GM19328 (cell line): ENCODE measurements around the gene MAGI2.

ENCODE experiments used
- ATAC-seq: cut with Tn5 transposase; IDR thresholded peaks from one replicate; pipeline ENCODE4 v1.9.1; 2021; ENCODE audit warnings: mild to moderate bottlenecking, moderate library complexity; ENCODE audit not compliant: unreplicated experiment

The MAGI2 gene

DNA sequence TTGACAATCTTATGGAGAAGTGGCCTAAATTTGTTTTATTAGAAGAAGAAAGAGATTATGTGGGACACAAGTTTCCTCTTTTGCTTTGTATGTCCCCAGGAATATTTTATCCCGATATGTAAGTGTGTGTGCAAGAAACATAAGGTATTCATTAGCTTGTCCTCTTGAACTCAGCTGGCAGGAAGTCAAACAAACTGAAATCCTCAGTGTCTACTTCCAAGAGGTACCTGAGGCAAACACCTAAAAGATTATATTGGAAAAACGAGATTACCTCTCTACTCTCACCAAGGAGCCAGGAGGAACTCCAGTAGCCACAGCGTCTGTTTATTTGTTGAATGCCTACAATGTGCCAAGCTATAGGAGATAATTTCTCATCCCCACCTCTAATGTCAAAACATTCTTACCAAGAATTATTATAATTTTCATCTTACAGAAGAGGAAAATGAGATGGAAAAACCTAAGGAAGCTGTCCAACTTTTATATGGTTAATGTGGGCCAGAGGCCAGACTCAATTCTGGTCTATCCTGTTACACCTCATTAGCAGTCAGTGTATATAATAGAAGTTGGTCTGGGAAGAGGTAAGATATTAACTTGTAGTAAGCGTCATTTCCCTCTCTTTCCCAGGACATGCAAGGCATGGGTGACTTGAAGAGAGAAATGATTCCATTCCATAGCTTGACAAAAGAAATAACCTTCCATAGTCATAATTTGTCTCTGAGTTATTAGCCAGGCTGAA, 692.7 kb downstream of the MAGI2 start:
- ATAC-seq = no peak

DNA sequence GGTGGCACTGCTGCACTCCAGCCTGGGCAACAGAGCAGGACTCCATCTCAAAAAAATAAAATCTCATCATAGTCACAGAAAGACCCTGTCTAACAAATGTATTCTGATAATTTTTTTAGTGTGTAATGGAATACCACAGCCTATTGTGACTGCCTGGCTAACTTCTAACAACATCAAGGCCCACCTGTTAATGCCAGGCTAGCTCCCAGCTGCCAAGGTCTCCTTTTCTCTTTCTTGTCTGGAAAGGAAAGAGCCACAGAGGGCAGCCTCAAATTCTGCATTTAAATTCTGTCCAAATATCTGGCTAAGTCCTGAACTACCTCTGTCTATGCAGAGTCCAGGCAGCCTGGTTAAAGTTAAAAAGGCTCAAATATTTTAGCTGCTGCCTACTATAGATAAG, 700.9 kb downstream of the MAGI2 start:
- ATAC-seq = no peak

DNA sequence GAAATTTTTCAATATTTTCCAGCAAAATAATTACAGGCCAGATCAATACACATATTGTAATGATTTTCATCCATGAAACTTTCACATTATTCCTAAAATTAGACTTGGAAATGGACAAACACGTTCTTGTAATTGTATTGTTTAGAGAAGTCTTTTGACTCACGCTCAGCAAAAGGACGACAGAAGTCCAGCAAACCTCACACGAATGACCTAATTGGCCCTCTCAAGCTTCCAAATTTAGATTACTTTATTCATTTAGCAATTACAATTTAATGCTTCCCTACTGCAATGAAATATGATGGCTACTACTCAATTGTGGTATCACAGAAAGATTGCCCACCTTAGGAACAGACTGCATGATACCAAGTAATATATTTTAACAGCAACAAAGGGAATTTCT, 702.2 kb downstream of the MAGI2 start:
- no peak for ATAC-seq

DNA sequence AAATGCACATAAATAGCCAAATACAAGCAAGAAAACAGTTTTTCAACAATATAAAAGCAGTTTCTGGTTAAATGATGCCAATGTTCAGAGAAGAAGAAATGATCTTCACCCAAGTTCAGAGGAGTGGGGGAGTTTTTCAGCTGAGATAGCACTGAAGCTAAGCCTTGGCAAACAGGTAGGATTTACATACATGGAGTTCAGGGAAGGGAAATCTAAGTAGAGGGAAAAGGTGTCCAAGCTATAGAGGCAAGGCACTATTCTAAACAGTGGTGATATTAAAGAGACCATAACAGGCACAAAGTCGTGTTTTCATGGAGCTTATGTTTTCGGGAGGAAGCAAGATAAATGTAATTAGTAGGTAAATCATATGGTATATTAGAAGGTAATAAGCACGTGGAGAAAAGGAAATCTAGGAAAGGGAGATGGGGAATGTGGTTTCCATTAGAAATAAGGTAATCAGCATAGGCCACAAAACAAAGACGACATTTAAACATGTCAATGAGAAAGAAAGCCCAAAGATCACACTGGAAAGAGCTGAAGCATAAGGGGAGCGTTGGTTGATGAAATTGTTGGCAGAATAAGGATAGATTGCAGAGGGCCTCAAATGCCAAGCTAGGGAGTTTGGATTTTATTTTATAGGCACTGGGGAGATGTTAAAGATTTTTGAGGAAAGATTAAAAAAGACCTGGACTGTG, 704.3 kb downstream of the MAGI2 start:
- no peak for ATAC-seq

DNA sequence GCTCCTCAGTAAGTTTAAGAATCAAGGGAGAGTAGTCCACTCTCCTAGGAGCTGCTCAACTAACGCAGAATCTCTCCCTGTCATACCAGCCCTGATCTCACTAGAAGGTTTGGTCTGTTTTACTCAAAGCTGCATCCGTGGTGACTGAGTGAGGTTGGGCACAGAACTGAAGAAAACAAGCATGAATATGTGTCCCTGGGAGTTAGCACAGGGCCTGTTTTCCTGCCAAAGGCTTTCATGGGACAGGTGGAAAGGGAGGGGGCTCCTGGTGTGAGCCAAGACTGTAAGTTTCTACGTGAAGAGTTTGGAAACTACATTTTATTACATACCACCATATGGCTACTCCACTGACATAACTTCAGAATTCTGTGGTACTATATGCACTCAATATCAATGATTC, 705.9 kb downstream of the MAGI2 start:
- no peak for ATAC-seq

DNA sequence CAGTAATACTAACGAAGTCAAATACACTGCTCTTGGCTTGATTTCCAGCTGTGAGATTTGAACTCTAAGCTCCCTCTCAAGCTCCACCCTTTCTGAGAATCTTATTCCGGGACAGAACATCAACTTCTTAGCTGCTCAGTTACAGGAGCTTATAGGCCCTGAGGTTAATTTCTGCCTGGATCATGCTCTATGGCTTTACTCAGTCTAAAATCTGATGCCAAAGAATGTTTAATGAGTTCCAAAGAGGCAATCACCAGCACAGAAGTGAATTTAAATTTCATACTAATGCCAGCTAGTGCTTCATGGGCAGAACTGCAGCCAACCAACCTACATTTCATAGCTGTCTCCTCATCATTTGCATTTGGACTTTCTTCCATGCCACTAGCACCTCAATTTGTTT, 707.2 kb downstream of the MAGI2 start:
- no peak for ATAC-seq

DNA sequence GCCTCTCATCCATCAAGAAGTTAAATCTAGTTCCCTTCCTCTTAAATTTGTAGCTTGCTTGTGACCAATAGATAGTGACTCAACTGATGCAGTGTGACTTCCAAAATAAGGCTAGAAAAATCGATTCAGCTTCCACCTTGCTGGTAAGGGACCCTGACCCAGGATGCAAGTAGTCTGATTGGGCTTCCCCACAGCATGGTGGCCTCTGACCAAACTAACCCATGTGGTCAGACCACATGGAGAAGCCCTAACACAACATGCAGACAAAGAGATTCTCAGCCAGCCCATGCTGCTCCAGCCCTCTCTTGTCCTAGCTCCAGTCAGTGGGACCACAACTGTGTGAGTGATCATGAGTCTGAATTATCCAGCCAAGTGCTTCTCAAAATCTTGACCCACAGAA, 710.8 kb downstream of the MAGI2 start:
- no peak for ATAC-seq

DNA sequence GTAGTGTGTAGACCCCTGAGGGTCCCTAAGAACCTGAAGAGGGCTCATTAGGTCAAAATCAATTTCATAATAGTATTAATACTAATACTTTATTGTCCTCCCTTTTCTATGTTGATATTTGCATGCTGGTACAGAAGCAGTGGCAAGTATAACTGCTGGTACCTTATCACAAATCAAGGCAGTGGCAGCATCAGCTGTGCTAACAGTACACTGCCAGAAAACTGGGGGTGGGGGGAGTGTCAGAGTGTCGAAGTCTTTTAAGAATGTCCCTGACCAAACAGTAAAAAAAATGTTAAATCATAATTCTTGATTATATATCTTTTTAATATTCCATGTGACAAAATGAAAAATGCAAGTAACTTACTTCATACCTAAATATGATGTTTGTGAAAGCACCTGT, 716.9 kb downstream of the MAGI2 start:
- no peak for ATAC-seq

DNA sequence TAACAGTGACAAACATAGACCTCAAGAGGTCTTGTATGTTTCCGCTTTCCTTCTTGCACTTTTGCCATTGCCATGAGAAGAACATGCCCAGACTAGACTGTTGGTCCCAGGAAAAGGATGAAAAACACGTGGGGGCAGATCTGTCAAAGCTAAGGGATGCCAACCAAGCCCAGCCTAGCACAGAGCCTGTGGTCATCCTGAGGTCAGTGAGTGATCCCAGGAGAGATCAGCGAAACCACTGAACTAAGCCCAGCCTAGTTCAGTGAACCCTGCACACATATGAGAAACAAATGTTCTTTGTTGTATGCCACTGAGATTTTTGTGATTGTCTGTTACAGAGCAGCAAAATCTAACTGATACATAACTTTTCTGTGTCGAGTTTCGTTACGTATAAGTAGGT, 718.8 kb downstream of the MAGI2 start:
- ATAC-seq = no peak

DNA sequence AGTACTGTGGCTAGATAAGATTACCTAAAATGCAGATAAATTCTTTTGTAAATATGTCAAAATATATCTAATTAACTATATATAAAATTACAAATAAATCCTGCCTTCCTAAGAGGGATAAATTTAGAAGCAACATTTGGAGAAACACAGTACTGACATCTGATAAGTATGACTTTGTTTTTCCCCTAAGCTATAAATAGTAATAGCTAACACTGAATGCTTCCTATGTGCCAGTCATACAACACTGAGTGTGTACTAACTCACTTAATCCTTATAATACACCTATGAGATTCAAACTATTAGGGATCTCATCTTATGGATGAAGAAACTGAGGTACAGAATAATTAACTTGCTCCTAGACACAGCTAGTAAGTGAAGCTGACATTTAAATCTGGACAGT, 733.4 kb downstream of the MAGI2 start:
- no peak for ATAC-seq

DNA sequence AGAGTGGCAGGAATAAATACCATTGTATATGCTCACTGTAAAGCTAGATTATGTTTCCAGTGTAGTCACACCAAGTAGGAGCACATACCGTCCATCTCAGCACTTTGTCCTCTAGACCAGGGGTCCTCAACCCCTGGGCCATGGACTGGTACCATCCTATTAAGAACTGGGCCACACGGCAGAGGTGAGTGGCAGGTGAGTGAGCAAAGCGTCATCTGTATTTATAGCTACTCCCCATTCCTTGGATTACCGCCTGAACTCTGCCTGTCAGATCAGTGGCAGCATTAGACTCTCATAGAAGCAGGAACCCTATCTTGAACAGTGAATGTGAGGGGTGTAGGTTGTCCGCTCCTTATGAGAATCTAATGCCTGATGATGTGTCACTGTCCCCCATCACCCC, 735.3 kb downstream of the MAGI2 start:
- no peak for ATAC-seq

DNA sequence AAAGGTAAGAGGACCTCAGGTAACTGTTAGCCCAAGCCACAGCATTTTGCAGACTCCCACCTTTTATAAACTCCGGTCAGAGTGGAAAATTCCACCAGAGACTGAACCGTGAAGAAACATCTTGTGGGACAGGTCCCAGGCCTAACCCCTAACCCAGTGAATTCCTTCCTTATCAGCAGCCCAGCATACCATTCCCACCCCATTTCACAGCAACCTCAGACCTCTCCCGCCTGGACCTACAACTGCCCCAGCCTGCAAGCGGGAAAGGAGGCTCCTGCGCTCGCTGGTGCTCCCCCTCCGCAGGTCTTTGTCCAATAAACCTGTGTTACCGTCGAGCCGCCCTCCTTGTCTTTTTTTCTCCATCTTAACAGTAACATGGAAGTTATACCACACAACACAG, 736.6 kb downstream of the MAGI2 start:
- ATAC-seq = no peak

DNA sequence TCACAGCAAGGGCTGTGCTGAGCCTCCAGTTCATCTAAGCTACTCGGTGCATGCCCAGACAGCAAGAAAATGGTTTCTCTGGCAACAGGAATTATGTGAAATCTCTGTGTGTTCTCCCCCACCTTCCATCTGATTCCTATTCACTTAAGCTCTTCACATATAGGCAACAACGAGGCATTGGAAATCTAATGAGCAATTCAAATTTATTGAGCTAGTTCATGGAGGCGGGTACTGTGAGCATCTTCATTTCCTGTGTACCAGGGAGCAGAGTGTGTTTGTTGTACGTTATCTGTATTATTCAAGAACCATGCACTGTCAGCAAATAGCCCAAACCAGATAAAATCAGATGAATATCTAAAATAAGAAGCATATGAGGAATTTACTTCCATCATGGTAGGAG, 739.1 kb downstream of the MAGI2 start:
- no peak for ATAC-seq

DNA sequence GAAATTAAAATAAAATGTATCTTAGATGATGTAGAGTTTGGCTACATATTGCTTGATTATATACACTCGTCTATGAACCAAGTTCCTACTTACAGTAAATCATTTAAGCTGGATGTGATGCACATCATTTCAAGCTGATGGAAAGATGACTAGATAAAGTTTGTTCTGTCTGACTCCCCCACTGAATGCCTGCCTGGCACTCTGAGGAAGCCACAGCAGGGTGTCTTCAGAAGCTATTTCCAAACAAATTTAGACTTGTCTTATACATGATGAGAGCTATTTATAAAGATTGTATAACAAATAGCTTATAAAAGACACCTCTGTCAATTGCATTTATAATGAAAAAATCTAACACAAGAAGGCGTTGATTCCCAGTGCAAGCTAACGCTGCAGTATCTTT, 741.4 kb downstream of the MAGI2 start:
- ATAC-seq = no peak

DNA sequence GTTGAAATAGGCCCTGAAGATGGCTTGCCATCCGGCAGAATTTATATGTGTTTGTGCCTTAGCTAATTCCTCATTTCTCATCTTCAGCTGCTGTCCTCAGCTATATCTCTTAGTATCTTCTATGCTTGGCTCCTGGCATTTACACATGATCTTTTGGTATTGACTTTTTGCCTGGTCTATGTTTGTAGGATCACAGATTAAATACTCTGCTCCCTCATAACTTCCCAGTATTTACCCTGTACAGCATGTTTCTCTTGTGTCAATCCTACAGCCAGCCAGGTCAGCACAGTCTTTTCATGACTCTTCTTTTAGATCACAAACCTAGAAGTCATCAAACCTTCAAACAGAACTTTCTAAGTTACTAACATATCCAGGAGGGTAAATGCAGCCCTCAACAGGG, 743.8 kb downstream of the MAGI2 start:
- no peak for ATAC-seq

DNA sequence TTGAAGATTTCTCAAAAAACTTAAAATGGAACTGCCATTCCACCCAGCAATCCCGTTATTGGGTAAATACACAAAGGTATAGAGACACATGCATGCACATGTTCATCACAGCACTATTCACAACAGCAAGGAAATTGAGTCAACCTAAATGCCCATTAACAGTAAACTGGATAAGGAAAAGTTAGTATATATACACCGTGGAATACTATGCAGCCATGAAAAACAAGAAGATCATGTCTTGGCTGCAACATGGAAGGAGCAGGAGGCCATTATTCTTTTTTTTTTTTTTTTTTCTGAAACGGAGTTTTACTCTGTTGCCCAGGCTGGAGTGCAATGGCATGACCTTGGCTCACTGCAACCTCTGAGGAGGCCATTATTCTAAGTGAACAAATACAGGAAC, 749.0 kb downstream of the MAGI2 start:
- no peak for ATAC-seq

DNA sequence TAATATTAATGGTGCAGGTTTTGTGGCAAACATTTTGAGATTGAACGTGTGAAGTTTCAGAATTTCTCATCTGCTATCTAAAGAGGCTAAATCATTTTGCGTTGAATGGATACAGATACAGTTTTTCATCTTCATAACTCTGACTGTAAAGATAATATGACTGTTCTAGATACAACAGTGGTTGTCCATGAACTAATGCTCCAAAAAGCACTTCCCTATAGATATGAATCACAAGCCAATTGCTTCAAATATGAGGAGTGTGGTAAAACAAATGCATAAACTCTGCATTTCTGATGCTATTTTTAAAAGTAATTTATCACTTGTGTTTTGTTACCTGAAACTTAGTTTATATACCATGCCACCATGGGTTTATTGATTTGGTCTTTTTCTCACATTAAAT, 750.1 kb downstream of the MAGI2 start:
- no peak for ATAC-seq

DNA sequence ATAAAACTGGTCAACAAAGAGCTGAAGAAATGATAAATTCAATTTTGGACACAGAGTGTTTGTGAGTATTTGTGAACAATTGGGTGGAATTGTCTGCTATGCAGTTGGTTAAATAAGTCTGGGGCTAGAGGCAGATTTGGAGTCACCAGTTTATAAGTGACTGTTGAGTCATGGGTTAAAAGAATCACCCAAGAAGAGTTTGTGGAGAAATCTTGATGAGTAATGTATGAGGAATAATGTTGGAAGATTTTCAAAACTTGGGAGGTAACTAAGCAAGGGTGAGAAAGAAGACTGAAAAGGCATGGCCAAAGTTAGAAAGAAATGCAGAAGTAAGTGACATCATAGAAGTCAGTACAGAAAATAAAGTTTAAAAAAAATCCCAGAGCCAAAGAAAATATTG, 750.7 kb downstream of the MAGI2 start:
- no peak for ATAC-seq

DNA sequence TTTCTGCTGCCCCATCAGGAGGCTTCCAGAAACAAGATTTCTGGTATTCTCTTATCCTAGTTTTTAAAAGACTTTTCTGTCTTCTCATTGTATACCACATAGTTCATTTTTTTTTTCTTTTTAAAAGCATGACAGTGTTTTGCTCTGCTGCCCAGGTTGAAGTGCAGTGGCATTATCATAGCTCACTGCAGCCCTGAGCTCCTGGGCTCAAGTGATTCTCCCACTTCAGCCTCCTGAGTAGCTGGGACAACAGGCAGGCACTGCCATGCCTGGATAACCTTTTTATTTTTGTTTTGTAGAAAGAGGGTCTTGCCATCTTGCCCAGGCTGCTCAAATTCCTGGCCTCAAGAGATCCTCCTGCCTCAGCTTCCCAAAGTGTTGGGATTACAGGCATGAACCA, 757.6 kb downstream of the MAGI2 start:
- ATAC-seq = no peak

DNA sequence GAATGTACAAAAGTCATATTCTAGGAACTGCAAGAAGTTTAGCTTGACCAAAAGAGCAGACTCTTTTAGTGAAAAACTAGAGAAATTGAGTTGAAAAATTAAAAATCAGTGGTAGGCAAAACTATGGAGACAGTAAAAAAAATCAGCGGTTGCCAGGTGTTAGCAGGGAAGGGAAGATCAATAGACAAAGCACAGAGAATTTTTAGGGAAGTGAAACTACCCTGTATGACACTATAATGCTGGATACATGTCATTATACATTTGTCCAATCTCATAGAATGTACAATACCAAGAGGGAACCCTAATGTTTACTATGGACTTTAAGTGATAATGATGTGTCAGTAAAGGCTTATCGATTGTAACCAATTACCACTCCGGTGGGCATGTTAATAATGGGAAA, 761.9 kb downstream of the MAGI2 start:
- no peak for ATAC-seq

DNA sequence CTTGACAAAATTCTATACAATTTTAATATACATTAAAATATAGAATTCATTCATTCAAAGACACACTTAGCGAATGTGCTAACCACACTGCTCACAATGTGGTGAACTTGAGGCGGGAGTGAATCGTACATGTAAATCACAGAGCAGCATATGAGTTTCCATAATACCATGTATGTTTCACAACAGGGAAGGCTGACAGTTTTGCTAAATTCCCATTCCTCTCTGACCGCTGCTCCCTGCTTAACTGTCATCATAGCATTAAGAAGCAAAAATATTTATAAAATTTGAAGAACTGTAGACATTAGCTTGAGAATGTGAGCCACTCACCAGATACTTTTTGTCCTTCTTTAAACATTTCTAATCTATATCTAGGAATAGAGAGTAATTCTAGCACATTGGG, 763.3 kb downstream of the MAGI2 start:
- ATAC-seq = no peak

DNA sequence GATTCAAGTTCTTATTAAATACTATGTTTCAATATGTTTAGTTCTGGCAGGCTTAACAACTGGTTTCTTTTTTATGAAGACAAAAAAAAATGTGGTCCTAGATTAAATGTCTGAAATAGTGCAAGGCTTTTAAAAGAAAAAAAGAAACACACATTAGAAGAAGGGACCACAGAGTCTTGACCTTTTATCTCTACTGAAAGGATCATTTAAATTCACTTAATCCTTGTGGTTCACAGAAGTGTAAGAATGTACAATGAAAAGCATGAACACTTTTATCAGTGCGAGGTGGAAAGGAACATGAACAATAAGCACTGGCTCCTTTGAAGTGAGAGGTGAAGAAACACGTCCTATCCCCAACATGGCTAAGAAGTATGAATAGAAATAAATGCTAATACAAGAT, 765.1 kb downstream of the MAGI2 start:
- no peak for ATAC-seq

DNA sequence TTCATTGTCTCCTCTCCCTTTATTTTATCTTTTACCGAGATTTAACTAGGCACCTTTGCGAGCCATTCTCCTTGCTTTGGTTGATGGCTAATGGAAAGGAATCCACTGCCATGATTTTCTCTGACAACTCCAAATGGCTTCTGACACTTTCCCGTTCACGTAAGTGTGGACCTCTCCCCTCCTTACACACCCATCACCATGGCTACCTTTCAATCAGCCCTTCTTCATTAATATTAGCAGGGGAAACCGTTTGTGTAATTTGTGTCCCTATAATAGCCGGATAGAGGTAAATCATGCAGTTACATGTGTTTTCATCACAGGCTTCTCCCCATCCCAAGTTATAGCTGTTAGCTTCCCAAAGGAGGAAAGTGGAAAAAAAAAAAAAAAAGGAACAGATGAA, 767.3 kb downstream of the MAGI2 start:
- ATAC-seq = no peak
